ENCODE results near the gene THOP1. TPM values are rescaled to one million over a fixed set of nuclear protein-coding genes. Genes with fewer than 3 reads are reported as not detected.

Gene THOP1
- total RNA-seq, 1 experiment from 2014 or later = 85.8 TPM

DNA sequence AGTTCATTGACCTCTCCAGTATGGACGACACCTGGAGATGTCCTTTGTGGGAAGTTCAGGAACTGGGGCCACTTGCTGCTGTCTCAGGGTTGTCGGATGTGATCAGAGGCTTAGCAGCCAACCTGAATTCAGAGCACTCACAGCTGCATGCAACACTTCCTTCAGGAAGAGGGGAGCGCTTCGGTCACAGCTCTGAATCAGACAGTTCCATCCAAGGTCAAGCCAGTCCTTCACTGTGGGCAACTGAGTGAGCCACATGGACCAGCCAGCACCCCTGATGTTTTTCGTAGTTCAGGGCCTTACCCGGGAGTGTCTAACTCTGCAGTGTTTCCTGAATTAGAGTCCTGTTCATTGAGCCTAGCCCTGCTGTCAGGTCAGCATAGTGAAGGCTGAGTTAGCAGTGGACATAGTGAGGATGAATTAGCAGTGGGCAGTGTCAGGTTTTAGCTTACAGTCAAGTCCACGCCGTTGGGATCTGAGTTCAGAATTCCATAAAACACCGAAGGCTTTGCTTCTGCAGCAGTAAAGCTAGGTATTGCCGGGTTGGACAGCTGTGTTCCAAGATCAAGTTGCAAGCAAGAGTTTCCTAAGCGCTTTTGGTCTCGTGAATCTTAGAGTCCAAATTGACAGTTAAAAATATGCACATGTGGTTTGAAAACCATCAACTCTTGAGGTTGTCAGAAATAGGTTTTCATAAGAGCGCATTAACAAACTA, 61.0 kb downstream of the THOP1 start:
- H3K36me3 ChIP-seq (ENCODE audit: low read depth) = peaks cover 2% of the 10 kb centered on the region; the same call in 1 of the 2 replicates

GRCh38 chr19:2847507-2847906, 62.2 kb downstream of the THOP1 start:
- Histone ChIP-seq H3K9me2 (ENCODE audit: insufficient read depth) (no peaks in the 10 kb centered on the region), H3K4me2 (no peak overlapping the region), H2AFZ (no peak overlapping the region), H4K20me1 (ENCODE audit: insufficient read depth) (no peaks in the 10 kb centered on the region), H3K27ac (no peak overlapping the region), H3K79me2 (ENCODE audit: low read depth) (no peaks in the 10 kb centered on the region), H3K36me3 (ENCODE audit: low read depth) (peaks cover 14% of the 10 kb centered on the region), H3K4me1 (replicated peaks; ENCODE audit: insufficient read depth) (no peaks in the 10 kb centered on the region), H3K9me3 (ENCODE audit: insufficient read depth, low read depth) (peaks cover 4% of the 10 kb centered on the region; the same call in 1 of the 2 replicates), H3F3A (ENCODE audit: insufficient read depth, low read depth) (no peaks in the 10 kb centered on the region), H3K4me3 (no peak overlapping the region), H3K27me3 (ENCODE audit: insufficient read depth, low read depth) (no peaks in the 10 kb centered on the region)
- TF ChIP-seq EZH2 (IDR thresholded peaks at IDR 0.05; ENCODE audit: low read depth) = no peak
- TF ChIP-seq, protein P1, sequence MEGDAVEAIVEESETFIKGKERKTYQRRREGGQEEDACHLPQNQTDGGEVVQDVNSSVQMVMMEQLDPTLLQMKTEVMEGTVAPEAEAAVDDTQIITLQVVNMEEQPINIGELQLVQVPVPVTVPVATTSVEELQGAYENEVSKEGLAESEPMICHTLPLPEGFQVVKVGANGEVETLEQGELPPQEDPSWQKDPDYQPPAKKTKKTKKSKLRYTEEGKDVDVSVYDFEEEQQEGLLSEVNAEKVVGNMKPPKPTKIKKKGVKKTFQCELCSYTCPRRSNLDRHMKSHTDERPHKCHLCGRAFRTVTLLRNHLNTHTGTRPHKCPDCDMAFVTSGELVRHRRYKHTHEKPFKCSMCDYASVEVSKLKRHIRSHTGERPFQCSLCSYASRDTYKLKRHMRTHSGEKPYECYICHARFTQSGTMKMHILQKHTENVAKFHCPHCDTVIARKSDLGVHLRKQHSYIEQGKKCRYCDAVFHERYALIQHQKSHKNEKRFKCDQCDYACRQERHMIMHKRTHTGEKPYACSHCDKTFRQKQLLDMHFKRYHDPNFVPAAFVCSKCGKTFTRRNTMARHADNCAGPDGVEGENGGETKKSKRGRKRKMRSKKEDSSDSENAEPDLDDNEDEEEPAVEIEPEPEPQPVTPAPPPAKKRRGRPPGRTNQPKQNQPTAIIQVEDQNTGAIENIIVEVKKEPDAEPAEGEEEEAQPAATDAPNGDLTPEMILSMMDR (conservative IDR thresholded peaks at IDR 0.05) = no peak
- intact Hi-C loops (cut with micrococcal nuclease; ENCODE audit: unreplicated experiment) = no loop called here
- DNase-seq = no peak
- ChIA-PET POLR2A (ENCODE audit: unreplicated experiment) (no interaction called here), CTCF (interaction anchor here (0.7 kb wide), 1 partner anchor 65 kb away, joined by 3 read pairs; no protein-coding TSS in a partner anchor)
- no TSS peak for BruUV-seq (replicated peaks)

More for the DNA sequence above, 61.0 kb downstream of the THOP1 start:
- CTCF ChIA-PET = no interaction called here
- Histone ChIP-seq H3K4me2 (no peak overlapping the region), H3K27me3 (ENCODE audit: insufficient read depth, low read depth) (no peaks in the 10 kb centered on the region), H3K4me1 (replicated peaks; ENCODE audit: insufficient read depth) (no peaks in the 10 kb centered on the region), H3K27ac (no peak overlapping the region), H3F3A (ENCODE audit: insufficient read depth, low read depth) (no peaks in the 10 kb centered on the region), H3K9me2 (ENCODE audit: insufficient read depth) (no peaks in the 10 kb centered on the region), H3K9me3 (ENCODE audit: insufficient read depth, low read depth) (0 out of 2 replicates have a peak, but pooled peaks cover under 1% of the 10 kb centered on the region), H4K20me1 (ENCODE audit: insufficient read depth) (no peaks in the 10 kb centered on the region), H3K79me2 (ENCODE audit: low read depth) (no peaks in the 10 kb centered on the region), H3K4me3 (no peak overlapping the region), H2AFZ (no peak overlapping the region)
- intact Hi-C loops (cut with micrococcal nuclease; ENCODE audit: unreplicated experiment) = no loop called here
- POLR2A ChIA-PET (ENCODE audit: unreplicated experiment) = no interaction called here
- TF ChIP-seq EZH2 (IDR thresholded peaks at IDR 0.05; ENCODE audit: low read depth) = no peak
- TF ChIP-seq, protein P1 (conservative IDR thresholded peaks at IDR 0.05) = no peak
- BruUV-seq (replicated peaks) = no TSS peak
- no peak for DNase-seq

GRCh38 chr19:2848616-2849015, 63.3 kb downstream of the THOP1 start:
- BruUV-seq (replicated peaks) = no TSS peak
- Histone ChIP-seq H3K36me3 (ENCODE audit: low read depth) (peaks cover 25% of the 10 kb centered on the region), H3K4me2 (no peak overlapping the region), H3K9me2 (ENCODE audit: insufficient read depth) (no peaks in the 10 kb centered on the region), H3K9me3 (ENCODE audit: insufficient read depth, low read depth) (peaks cover 9% of the 10 kb centered on the region; the same call in 1 of the 2 replicates), H3K27ac (no peak overlapping the region), H3F3A (ENCODE audit: insufficient read depth, low read depth) (no peaks in the 10 kb centered on the region), H2AFZ (no peak overlapping the region), H4K20me1 (ENCODE audit: insufficient read depth) (no peaks in the 10 kb centered on the region), H3K79me2 (ENCODE audit: low read depth) (no peaks in the 10 kb centered on the region), H3K4me1 (replicated peaks; ENCODE audit: insufficient read depth) (no peaks in the 10 kb centered on the region), H3K4me3 (no peak overlapping the region), H3K27me3 (ENCODE audit: insufficient read depth, low read depth) (no peaks in the 10 kb centered on the region)
- ChIA-PET CTCF (no interaction called here), POLR2A (ENCODE audit: unreplicated experiment) (no interaction called here)
- DNase-seq = no peak
- intact Hi-C loops (cut with micrococcal nuclease; ENCODE audit: unreplicated experiment) = no loop called here
- TF ChIP-seq, protein P1 (conservative IDR thresholded peaks at IDR 0.05) = no peak
- no peak for TF ChIP-seq EZH2 (IDR thresholded peaks at IDR 0.05; ENCODE audit: low read depth)

Data from PC-9 (cell line).